HG03060 (cell line): ENCODE data around the gene ADGRG1.

Experiments
- ATAC-seq: cut with Tn5 transposase; IDR thresholded peaks from one replicate; pipeline ENCODE4 v1.9.1; 2021; ENCODE audit warnings: low read depth, moderate number of reproducible peaks; ENCODE audit not compliant: unreplicated experiment

The ADGRG1 gene

DNA sequence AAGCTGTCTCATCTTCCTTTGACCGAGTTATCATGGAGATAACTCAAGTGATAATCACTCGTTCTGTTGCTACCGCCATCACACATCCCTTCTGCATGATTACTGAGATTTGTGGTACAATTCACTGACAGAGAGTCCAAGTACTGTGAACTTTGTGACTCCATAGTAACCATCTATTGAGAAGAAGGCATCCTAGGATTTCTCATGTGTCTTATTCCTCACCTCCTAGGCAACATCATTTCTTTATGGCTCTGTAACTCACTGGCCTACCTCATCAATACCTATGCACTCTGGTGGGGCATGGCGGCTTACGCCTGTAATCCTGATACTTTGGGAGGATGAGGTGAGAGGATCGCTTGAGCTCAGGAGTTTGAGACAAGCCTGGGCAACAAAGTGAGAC lies 85.6 kb downstream of the ADGRG1 start:
- ATAC-seq, result no peak
